ENCODE results near the gene GPC6.
"Not testable (repeated sequence)": the region's sequence is repeated elsewhere in the genome, so short reads cannot be mapped to it uniquely, and the experiment has no call there.

GPC6 gene

GRCh38 chr13:94335761-94336526 is 1109.3 kb downstream of the GPC6 start:
- TF ChIP-seq CTCF (IDR thresholded peaks at IDR 0.05; ENCODE audit: low read depth, low read length, missing control alignments), result no peak
- Histone ChIP-seq H3K27ac (no peak overlapping the region), H3K36me3 (replicated peaks) (no peaks in the 10 kb centered on the region), H3K4me3 (ENCODE audit: low read depth, low read length) (no peak overlapping the region), H3K27me3 (replicated peaks) (no peaks in the 10 kb centered on the region)
- in situ Hi-C loops (cut with HindIII; ENCODE audit: low pct_ligation_motif_present, low sequenced_read_pairs), result no loop called here
- DNase-seq, result no peak

GRCh38 chr13:94339116-94339687 is 1112.6 kb downstream of the GPC6 start:
- in situ Hi-C loops (cut with HindIII; ENCODE audit: low pct_ligation_motif_present, low sequenced_read_pairs), result no loop called here
- no peak for TF ChIP-seq CTCF (IDR thresholded peaks at IDR 0.05; ENCODE audit: low read depth, low read length, missing control alignments)
- Histone ChIP-seq H3K4me3 (ENCODE audit: low read depth, low read length) (no peak overlapping the region), H3K36me3 (replicated peaks) (no peaks in the 10 kb centered on the region), H3K27ac (no peak overlapping the region), H3K27me3 (replicated peaks) (no peaks in the 10 kb centered on the region)
- DNase-seq, result no peak

GRCh38 chr13:94342436-94343242 is 1116.0 kb downstream of the GPC6 start:
- TF ChIP-seq CTCF (IDR thresholded peaks at IDR 0.05; ENCODE audit: low read depth, low read length, missing control alignments), result no peak
- no peaks in the 10 kb centered on the region for H3K36me3 ChIP-seq (replicated peaks)
- H3K27me3 ChIP-seq (replicated peaks), result no peaks in the 10 kb centered on the region
- in situ Hi-C loops (cut with HindIII; ENCODE audit: low pct_ligation_motif_present, low sequenced_read_pairs), result no loop called here
- DNase-seq, result peak; percentile 49
- no peak overlapping the region for H3K4me3 ChIP-seq (ENCODE audit: low read depth, low read length)
- peak overlapping the region; percentile 55 for H3K27ac ChIP-seq

GRCh38 chr13:94343243-94343585 is 1116.6 kb downstream of the GPC6 start:
- peak; percentile 57 for DNase-seq
- TF ChIP-seq CTCF (IDR thresholded peaks at IDR 0.05; ENCODE audit: low read depth, low read length, missing control alignments), result no peak
- peak overlapping the region; percentile 55 for H3K27ac ChIP-seq
- H3K36me3 ChIP-seq (replicated peaks), result no peaks in the 10 kb centered on the region
- in situ Hi-C loops (cut with HindIII; ENCODE audit: low pct_ligation_motif_present, low sequenced_read_pairs), result no loop called here
- H3K4me3 ChIP-seq (ENCODE audit: low read depth, low read length), result no peak overlapping the region
- H3K27me3 ChIP-seq (replicated peaks), result no peaks in the 10 kb centered on the region

GRCh38 chr13:94343687-94344086 is 1117.1 kb downstream of the GPC6 start:
- DNase-seq; H3K27me3 ChIP-seq (replicated peaks); H3K4me3 ChIP-seq (ENCODE audit: low read depth, low read length); in situ Hi-C loops (cut with HindIII; ENCODE audit: low pct_ligation_motif_present, low sequenced_read_pairs); H3K36me3 ChIP-seq (replicated peaks): not testable (repeated sequence)
- H3K27ac ChIP-seq, result peak overlapping the region; percentile 55

GRCh38 chr13:94344126-94344818 is 1117.7 kb downstream of the GPC6 start:
- in situ Hi-C loops (cut with HindIII; ENCODE audit: low pct_ligation_motif_present, low sequenced_read_pairs), result no loop called here
- peak overlapping the region; percentile 55 for H3K27ac ChIP-seq
- H3K27me3 ChIP-seq (replicated peaks), result no peaks in the 10 kb centered on the region
- H3K4me3 ChIP-seq (ENCODE audit: low read depth, low read length), result no peak overlapping the region
- no peak for TF ChIP-seq CTCF (IDR thresholded peaks at IDR 0.05; ENCODE audit: low read depth, low read length, missing control alignments)
- DNase-seq, result peak; percentile 74
- no peaks in the 10 kb centered on the region for H3K36me3 ChIP-seq (replicated peaks)

Measured in brain microvascular endothelial cell (primary cell).